Right atrium auricular region (tissue), 2 donors: ENCODE results near the gene TMEM127. TPM values are rescaled to one million over a fixed set of nuclear protein-coding genes. Genes with fewer than 3 reads are reported as not detected.

Source experiments
- DNase-seq: peaks from one replicate; pipeline ENCODE4 v3.0.0-alpha.2; 2019; ENCODE audit warnings: low spot score
- H3K27ac ChIP-seq, 2 donors: fragments of 200-600 bp; sonication (generic); 1 replicate in 1 of 2; 2 replicates in 1 of 2; pipeline ENCODE4 v1.5.1; 2016 to 2019
- H3K27me3 ChIP-seq, 2 donors: fragments of 200-600 bp; sonication (generic); one replicate each; pipeline versions ENCODE4 v1.5.1 to v1.6.0; 2017 to 2019
- H3K36me3 ChIP-seq: fragments of 200-600 bp; sonication (generic); one replicate; pipeline ENCODE4 v1.5.1; 2016
- H3K4me1 ChIP-seq, 2 donors: fragments of 200-600 bp; sonication (generic); one replicate each; pipeline versions ENCODE4 v1.5.1 to v1.6.0; 2017 to 2019
- H3K4me3 ChIP-seq, 2 donors: fragments of 200-600 bp; sonication (generic); 1 replicate in 1 of 2; 2 replicates in 1 of 2; pipeline ENCODE4 v1.5.1; 2017 to 2019; ENCODE audit warnings: mild to moderate bottlenecking in 1 of 2, moderate library complexity in 1 of 2
- H3K9me3 ChIP-seq, 2 donors: fragments of 200-600 bp; sonication (generic); one replicate each; pipeline ENCODE4 v1.5.1; 2019
- total RNA-seq, 2 donors: library from RNA; depleted of rRNA; stranded (reverse); fragments of >200 nt; gene quantifications; one replicate each; pipeline ENCODE4 v1.1.0, GENCODE V29; 2016
- TF ChIP-seq, protein P1 (sequence below), 2 donors: fragments of 200-600 bp; sonication (generic); IDR thresholded peaks; one replicate each; pipeline ENCODE4 v1.5.1; 2019; ENCODE audit warnings: antibody characterized with exemption in 2 of 2

Gene TMEM127
- total RNA-seq, 2 donors from 2014 or later, result 88.9 to 95.2 TPM

DNA sequence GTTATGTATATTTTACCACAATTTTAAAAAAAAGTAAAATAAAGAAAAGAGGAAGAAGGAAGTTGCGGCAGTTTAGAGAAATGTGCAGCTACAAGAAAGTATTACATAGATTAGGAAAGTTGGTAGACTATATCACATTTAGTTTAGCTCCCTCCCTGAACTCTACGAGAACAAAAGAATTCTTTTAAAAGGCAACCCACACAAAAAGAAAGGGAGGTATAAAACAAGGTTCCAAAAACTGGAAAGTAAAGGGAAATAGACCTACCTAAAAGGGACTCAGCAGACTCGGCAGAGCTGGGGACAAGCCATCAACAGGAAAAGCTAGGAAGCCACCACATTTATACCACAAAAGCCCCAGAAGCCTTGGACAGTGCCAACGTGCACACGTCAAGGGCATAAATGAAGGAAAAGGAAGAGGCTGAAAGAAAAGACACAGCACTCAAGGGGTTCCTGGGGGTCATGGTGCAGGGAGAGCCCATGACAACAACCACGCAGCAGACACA, 9.1 kb downstream of the TMEM127 start:
- Histone ChIP-seq H3K9me3 (no peaks in the 10 kb centered on the region), H3K36me3 (peaks cover 48% of the 10 kb centered on the region), H3K27me3 (no peaks in the 10 kb centered on the region), H3K4me1 (peaks cover 5 to 98% of the 10 kb centered on the region in 2 donors), H3K27ac (peak overlapping the region; percentile 96 to 97), H3K4me3 (no peak overlapping the region)
- TF ChIP-seq, protein P1, sequence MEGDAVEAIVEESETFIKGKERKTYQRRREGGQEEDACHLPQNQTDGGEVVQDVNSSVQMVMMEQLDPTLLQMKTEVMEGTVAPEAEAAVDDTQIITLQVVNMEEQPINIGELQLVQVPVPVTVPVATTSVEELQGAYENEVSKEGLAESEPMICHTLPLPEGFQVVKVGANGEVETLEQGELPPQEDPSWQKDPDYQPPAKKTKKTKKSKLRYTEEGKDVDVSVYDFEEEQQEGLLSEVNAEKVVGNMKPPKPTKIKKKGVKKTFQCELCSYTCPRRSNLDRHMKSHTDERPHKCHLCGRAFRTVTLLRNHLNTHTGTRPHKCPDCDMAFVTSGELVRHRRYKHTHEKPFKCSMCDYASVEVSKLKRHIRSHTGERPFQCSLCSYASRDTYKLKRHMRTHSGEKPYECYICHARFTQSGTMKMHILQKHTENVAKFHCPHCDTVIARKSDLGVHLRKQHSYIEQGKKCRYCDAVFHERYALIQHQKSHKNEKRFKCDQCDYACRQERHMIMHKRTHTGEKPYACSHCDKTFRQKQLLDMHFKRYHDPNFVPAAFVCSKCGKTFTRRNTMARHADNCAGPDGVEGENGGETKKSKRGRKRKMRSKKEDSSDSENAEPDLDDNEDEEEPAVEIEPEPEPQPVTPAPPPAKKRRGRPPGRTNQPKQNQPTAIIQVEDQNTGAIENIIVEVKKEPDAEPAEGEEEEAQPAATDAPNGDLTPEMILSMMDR (IDR thresholded peaks at IDR 0.05), result no peak
- DNase-seq, result no peak

DNA sequence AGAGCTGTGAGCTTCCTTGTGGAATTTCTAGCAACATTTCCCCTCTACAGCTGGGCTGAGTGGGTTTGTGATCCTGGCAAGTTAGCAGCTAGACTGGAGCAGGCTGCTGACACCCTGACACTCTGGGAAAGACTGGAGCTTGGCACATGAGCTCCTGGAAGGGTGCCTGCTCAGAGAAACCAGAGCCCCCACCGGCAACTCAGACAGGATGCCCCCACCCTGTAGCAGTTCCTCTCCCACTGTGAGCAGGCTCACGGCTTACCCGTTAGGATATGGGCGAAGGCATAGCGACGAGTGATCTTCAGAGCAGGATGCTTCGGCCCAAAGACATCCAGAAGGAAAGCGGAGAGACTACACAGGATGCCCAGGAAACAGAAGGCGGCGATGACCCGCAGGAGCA, 11.2 kb downstream of the TMEM127 start:
- Histone ChIP-seq H3K27ac (peak overlapping the region; percentile 69 to 75), H3K4me1 (peaks cover 5 to 98% of the 10 kb centered on the region in 2 donors), H3K4me3 (no peak overlapping the region), H3K36me3 (peaks cover 48% of the 10 kb centered on the region), H3K9me3 (no peaks in the 10 kb centered on the region), H3K27me3 (no peaks in the 10 kb centered on the region)
- TF ChIP-seq, protein P1 (IDR thresholded peaks at IDR 0.05), result no peak
- DNase-seq, result no peak

DNA sequence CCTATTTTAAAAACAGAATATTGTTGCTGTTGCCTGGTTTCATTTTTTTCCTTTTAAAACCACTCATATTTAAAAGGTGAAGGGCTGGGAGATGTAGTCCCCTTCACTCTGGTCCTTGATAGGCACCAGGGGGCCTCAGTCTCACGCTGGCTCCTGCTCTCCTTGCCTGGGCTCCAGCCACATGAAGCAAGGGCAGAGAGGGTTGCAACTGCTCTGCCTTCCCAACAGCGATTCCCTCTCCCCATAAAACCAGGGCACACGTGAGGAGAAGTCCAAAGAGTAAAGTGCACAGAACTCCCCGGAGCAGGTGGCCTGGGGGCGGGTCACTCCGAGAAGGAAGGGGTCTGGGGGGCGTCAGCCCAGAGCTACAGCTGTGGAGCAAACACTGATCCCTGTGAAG, 12.8 kb downstream of the TMEM127 start:
- TF ChIP-seq, protein P1 (IDR thresholded peaks at IDR 0.05), result peak in 1 of 2 donors; percentile 36
- peak overlapping the region; percentile 69 to 75 for H3K27ac ChIP-seq
- peaks cover 0 to 87% of the 10 kb centered on the region in 2 donors for H3K4me1 ChIP-seq
- no peak for DNase-seq
- H3K4me3 ChIP-seq, result no peak overlapping the region
- no peaks in the 10 kb centered on the region for H3K9me3 ChIP-seq
- H3K27me3 ChIP-seq, result no peaks in the 10 kb centered on the region
- peaks cover 42% of the 10 kb centered on the region for H3K36me3 ChIP-seq

DNA sequence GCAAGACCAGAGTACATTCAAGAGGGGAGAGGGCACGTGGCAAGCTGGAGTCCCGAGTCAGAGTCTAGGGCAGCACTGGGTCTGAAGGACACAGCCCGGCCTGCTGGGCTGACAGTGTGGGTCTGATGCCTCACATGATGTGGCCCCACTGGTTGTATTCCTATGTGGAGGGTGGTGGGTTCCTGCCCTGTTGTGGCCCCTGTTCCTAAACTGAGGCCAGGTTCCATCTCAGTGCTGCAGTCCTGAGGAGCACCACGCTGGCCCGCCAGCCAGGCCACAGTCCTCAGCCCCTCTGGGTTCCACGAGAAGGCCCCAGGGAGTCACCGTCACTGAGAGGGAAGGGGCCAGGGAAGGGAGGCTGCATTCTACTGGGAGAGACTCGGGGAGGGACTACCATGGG, 13.3 kb downstream of the TMEM127 start:
- DNase-seq, result no peak
- TF ChIP-seq, protein P1 (IDR thresholded peaks at IDR 0.05), result no peak
- Histone ChIP-seq H3K27me3 (no peaks in the 10 kb centered on the region), H3K4me1 (peaks cover 0 to 82% of the 10 kb centered on the region in 2 donors), H3K9me3 (no peaks in the 10 kb centered on the region), H3K4me3 (no peak overlapping the region), H3K36me3 (peaks cover 42% of the 10 kb centered on the region), H3K27ac (peak overlapping the region; percentile 69 to 75)

DNA sequence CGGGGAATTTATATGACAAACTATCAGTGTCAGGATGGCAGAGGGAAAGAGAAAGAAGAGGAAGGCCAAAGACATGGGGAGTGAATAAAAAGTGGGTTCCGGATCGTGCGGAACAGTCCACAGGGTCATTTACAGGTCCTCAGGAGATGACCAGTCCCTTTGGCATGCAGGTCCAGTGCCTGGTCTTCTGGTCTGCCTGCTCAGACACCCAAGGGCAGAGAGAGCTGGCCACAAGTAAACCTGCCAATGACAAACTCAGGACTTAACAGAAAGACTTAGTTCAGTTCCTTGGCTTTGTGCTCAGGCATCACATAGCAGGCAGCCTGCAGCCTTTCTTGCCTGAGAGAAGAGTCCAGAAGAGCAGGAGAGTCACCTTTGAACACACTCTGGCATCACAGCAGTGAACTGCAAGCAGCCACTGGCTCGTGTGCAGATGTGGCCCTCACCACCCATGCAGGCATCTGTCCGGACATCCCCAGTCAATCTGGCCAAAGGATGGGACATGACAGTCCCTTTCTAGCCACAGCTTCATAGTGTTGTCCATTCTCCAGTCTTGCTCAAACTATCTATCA, 14.0 kb downstream of the TMEM127 start:
- H3K27ac ChIP-seq, result peak overlapping the region; percentile 69 to 75
- H3K4me1 ChIP-seq, result peaks cover 0 to 78% of the 10 kb centered on the region in 2 donors
- peaks cover 42% of the 10 kb centered on the region for H3K36me3 ChIP-seq
- no peaks in the 10 kb centered on the region for H3K27me3 ChIP-seq
- H3K9me3 ChIP-seq, result no peaks in the 10 kb centered on the region
- no peak overlapping the region for H3K4me3 ChIP-seq
- TF ChIP-seq, protein P1 (IDR thresholded peaks at IDR 0.05), result no peak
- peak; percentile 86 for DNase-seq

DNA sequence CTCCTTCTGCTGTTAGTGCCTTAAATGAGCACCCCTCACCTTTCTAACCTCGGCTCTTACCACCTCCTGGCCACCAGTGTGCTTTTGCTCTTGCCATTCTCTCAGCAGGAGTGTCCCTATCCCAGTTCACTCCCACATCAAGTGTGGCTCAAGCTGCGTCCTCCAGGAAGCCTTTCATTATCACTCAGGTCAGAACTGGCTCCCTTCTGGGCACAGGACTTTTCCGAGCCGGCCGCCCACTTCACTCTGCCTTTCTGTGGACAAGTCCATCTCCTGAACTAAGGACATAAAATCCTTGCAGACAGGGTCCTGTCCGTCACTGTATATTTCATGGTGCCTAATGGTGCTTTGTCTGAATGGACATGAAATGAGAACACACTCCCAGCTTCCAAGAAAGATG, 15.6 kb downstream of the TMEM127 start:
- Histone ChIP-seq H3K9me3 (no peaks in the 10 kb centered on the region), H3K36me3 (peaks cover 30% of the 10 kb centered on the region), H3K4me3 (no peak overlapping the region), H3K27ac (peak overlapping the region; percentile 69 to 75), H3K4me1 (peaks cover 0 to 66% of the 10 kb centered on the region in 2 donors), H3K27me3 (no peaks in the 10 kb centered on the region)
- TF ChIP-seq, protein P1 (IDR thresholded peaks at IDR 0.05), result no peak
- DNase-seq, result no peak
